Hepatocyte (in vitro differentiated cells): Measurements from ENCODE around the gene HERC3.

Experiments used
- EZH2 ChIP-seq: fragments of 200-600 bp; sonication (generic); IDR thresholded peaks from 2 replicates; pipeline ENCODE4 v1.6.1; 2016; ENCODE audit warnings: antibody characterized with exemption, mild to moderate bottlenecking, borderline replicate concordance
- TF ChIP-seq, protein P1 (sequence below): fragments of 200-600 bp; sonication (generic); IDR thresholded peaks from 2 replicates; pipeline ENCODE4 v1.5.1; 2016; ENCODE audit warnings: antibody characterized with exemption, mild to moderate bottlenecking; ENCODE audit not compliant: poor library complexity

DNA sequence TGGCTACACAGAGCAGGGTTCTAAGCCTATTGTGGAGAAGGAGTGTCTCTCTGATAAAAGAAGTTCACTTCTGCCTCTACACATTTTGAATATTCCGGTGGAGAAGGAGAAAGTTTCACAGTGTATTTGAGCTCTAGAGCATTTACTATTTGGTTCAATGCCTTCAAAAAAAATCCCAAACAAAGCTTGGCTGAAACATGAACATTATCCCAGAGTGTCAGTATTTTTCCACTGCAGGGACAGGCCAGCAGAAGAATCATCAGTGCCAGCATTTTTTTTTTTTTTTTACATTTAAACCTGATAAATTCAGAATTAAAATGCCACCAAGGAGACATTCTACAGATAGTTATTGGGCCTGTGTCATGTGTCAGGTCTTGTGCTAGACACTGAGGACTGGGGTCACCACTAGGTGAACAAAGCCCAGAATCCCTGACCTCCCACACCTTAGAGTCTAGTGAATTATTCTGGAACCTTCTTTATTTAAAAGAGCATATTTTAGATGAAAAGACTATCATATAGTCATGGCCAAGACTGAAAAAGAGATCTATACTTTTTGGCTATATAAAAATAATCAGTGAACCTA is 153.4 kb downstream of the HERC3 start:
- no peak for TF ChIP-seq EZH2
- TF ChIP-seq, protein P1, sequence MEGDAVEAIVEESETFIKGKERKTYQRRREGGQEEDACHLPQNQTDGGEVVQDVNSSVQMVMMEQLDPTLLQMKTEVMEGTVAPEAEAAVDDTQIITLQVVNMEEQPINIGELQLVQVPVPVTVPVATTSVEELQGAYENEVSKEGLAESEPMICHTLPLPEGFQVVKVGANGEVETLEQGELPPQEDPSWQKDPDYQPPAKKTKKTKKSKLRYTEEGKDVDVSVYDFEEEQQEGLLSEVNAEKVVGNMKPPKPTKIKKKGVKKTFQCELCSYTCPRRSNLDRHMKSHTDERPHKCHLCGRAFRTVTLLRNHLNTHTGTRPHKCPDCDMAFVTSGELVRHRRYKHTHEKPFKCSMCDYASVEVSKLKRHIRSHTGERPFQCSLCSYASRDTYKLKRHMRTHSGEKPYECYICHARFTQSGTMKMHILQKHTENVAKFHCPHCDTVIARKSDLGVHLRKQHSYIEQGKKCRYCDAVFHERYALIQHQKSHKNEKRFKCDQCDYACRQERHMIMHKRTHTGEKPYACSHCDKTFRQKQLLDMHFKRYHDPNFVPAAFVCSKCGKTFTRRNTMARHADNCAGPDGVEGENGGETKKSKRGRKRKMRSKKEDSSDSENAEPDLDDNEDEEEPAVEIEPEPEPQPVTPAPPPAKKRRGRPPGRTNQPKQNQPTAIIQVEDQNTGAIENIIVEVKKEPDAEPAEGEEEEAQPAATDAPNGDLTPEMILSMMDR, result no peak
